ENCODE results near the gene TUBA4A. TPM values are rescaled to one million over a fixed set of nuclear protein-coding genes. Genes with fewer than 3 reads are reported as not detected.
"Not testable (repeated sequence)": the region's sequence is repeated elsewhere in the genome, so short reads cannot be mapped to it uniquely, and the experiment has no call there.

The TUBA4A gene
- total and polyA plus RNA-seq, 8 donors, result 24.1 to 84.0 (median 39.7) TPM

- Histone ChIP-seq H3K4me3 (no peak overlapping the region), H3K4me1 (no peaks in the 10 kb centered on the region), H3K27ac (no peak overlapping the region), H3K27me3 (no peaks in the 10 kb centered on the region), H3K36me3 (no peaks in the 10 kb centered on the region), H3K9me3 (no peaks in the 10 kb centered on the region)
- intact Hi-C loops (cut with DNase I), result no loop called here
- TF ChIP-seq, protein P1, sequence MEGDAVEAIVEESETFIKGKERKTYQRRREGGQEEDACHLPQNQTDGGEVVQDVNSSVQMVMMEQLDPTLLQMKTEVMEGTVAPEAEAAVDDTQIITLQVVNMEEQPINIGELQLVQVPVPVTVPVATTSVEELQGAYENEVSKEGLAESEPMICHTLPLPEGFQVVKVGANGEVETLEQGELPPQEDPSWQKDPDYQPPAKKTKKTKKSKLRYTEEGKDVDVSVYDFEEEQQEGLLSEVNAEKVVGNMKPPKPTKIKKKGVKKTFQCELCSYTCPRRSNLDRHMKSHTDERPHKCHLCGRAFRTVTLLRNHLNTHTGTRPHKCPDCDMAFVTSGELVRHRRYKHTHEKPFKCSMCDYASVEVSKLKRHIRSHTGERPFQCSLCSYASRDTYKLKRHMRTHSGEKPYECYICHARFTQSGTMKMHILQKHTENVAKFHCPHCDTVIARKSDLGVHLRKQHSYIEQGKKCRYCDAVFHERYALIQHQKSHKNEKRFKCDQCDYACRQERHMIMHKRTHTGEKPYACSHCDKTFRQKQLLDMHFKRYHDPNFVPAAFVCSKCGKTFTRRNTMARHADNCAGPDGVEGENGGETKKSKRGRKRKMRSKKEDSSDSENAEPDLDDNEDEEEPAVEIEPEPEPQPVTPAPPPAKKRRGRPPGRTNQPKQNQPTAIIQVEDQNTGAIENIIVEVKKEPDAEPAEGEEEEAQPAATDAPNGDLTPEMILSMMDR (IDR thresholded peaks at IDR 0.05), result no peak
- DNase-seq, result no peak
- ATAC-seq, result no peak
Observed at GRCh38 chr2:219266886-219267285, 13.2 kb upstream of the TUBA4A start.

DNA sequence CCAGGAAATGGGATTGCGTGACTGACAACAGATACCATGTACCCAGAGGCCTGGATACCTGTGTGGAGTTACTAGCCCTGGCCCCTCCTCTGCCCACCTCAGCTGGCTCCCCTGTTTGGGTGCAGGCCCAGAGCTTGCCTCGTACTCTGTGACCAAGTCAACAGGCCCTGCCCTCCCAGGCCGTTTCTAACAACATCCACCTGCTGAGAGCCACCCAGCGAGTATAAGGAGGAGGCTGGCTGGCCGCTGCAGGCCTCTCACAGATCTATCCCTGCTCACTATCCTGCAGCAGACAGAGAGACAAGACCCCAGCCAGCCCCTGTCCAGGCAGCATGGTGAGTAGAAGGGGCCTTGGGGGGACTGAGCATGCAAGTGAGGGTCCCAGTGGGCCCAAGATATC is 12.5 kb upstream of the TUBA4A start:
- DNase-seq, result no peak
- TF ChIP-seq, protein P1 (IDR thresholded peaks at IDR 0.05), result no peak
- Histone ChIP-seq H3K4me1 (no peaks in the 10 kb centered on the region), H3K9me3 (no peaks in the 10 kb centered on the region), H3K27me3 (peaks cover 0 to 5% of the 10 kb centered on the region in 2 donors), H3K4me3 (no peak overlapping the region), H3K36me3 (no peaks in the 10 kb centered on the region), H3K27ac (no peak overlapping the region)
- no peak for ATAC-seq
- intact Hi-C loops (cut with DNase I), result no loop called here

DNA sequence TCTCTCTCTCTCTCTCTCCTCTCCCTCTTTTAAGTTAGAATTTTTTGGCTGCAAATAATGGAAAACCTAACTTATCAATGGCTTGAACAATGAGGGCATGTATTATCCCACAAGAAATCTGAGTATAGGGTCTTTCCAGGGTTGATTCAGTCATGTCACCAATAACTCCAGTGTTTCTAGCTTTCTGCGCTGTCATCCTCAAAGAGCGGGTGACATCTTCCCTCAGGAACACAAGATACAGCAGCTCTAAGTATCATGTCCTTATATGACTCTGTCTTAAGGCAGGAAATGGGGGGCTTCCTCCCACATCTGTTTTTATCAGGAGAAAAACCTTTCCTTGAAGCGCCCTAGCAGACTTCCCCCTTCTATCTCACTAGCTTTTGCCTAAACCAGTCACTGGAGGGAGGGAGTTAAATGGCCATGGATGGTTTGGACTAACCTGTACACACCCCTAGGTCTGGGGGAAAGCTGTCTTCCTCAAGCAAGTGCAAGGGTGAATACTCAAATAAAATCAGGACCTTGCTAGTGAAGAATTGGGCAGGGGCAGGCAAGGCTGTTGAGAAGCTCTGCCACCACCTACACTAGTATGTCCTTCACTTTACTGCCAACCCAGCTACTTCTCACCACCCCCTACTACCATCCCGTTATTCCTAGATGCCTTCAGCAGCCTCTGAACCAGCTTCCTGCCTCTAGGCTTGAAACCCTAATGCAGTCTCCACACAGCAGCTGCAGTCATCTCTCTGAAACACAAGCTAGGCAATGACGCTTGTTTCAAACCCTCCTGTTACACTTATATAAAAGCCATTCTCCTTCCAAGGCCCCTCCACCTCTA is 7.5 kb upstream of the TUBA4A start:
- intact Hi-C loops (cut with DNase I), result no loop called here
- Histone ChIP-seq H3K36me3 (no peaks in the 10 kb centered on the region), H3K4me3 (no peak overlapping the region), H3K4me1 (no peaks in the 10 kb centered on the region), H3K27me3 (peaks cover 0 to 36% of the 10 kb centered on the region in 2 donors), H3K27ac (no peak overlapping the region), H3K9me3 (no peaks in the 10 kb centered on the region)
- no peak for ATAC-seq
- TF ChIP-seq, protein P1 (IDR thresholded peaks at IDR 0.05), result no peak
- no peak for DNase-seq

GRCh38 chr2:219258942-219259341 is 5.2 kb upstream of the TUBA4A start:
- H3K9me3 ChIP-seq; H3K36me3 ChIP-seq; H3K27ac ChIP-seq; H3K4me3 ChIP-seq; ATAC-seq; DNase-seq; intact Hi-C loops (cut with DNase I): not testable (repeated sequence)
- peaks cover 0 to 14% of the 10 kb centered on the region in 2 donors for H3K4me1 ChIP-seq
- H3K27me3 ChIP-seq, result peaks cover 0 to 43% of the 10 kb centered on the region in 2 donors

DNA sequence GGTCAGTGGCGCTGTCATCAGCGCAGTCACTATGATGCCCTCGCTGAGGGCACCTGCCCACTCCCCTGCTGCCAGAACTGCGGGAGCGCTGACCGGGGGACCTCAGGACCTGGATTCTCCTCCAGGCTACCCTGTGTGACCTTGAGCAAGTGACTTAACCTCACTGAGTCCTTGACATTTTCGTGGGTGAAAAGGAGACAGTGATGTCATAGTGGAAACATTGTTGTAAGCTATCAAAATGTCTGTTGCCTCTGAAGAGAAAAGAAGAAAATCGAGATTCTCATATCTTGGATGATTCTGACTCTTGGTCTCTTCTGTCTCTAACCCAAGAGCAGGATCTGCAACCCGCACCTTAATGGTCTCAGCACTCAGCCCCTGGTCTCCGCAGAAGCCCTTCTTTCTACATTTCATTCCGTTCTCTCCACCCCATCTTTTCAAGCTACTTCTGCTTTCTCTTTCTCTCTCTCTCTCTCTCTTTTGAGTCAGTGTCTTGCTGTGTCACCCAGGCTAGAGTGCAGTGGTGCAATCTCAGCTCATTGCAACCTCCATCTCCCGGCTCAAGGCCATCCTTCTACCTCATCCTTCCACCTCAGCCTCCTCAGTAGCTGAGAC is 978 bp upstream of the TUBA4A start:
- intact Hi-C loops (cut with DNase I), result no loop called here
- peaks cover 0 to 33% of the 10 kb centered on the region in 2 donors for H3K27me3 ChIP-seq
- H3K4me3 ChIP-seq, result peak overlapping the region; percentile 54 to 69
- H3K9me3 ChIP-seq, result no peaks in the 10 kb centered on the region
- H3K27ac ChIP-seq, result peak overlapping the region; percentile 79 to 97
- peak; percentile 5 for ATAC-seq
- peaks cover 10 to 46% of the 10 kb centered on the region in 2 donors for H3K4me1 ChIP-seq
- TF ChIP-seq, protein P1 (IDR thresholded peaks at IDR 0.05), result no peak
- DNase-seq, result peak in 1 of 4 donors; percentile 44
- H3K36me3 ChIP-seq, result peaks cover 0 to 12% of the 10 kb centered on the region in 2 donors

Measured in left lung (tissue), 10 donors.